Fibroblast of pulmonary artery (primary cell): ENCODE results near the gene MAP3K4.

Experiments used
- DNase-seq: peaks from one replicate; pipeline ENCODE4 v3.0.0-alpha.2; 2010; ENCODE audit warnings: low read depth
- H3K4me3 ChIP-seq: replicated peaks from 2 replicates; pipeline ENCODE4 v1.5.1; 2011; ENCODE audit warnings: low read depth, mild to moderate bottlenecking, control low read depth, low read length, moderate library complexity
- TF ChIP-seq, protein P1 (sequence below): IDR thresholded peaks from 2 replicates; pipeline ENCODE4 v1.5.1; 2011; ENCODE audit warnings: mild to moderate bottlenecking, control low read depth, low read length, inconsistent platforms; ENCODE audit errors: missing control alignments

Gene MAP3K4

GRCh38 chr6:161134550-161135298 is 143.2 kb downstream of the MAP3K4 start:
- no peak for DNase-seq
- TF ChIP-seq, protein P1, sequence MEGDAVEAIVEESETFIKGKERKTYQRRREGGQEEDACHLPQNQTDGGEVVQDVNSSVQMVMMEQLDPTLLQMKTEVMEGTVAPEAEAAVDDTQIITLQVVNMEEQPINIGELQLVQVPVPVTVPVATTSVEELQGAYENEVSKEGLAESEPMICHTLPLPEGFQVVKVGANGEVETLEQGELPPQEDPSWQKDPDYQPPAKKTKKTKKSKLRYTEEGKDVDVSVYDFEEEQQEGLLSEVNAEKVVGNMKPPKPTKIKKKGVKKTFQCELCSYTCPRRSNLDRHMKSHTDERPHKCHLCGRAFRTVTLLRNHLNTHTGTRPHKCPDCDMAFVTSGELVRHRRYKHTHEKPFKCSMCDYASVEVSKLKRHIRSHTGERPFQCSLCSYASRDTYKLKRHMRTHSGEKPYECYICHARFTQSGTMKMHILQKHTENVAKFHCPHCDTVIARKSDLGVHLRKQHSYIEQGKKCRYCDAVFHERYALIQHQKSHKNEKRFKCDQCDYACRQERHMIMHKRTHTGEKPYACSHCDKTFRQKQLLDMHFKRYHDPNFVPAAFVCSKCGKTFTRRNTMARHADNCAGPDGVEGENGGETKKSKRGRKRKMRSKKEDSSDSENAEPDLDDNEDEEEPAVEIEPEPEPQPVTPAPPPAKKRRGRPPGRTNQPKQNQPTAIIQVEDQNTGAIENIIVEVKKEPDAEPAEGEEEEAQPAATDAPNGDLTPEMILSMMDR: no peak
- H3K4me3 ChIP-seq: no peak overlapping the region

GRCh38 chr6:161135695-161136591 is 144.4 kb downstream of the MAP3K4 start:
- no peak for DNase-seq
- TF ChIP-seq, protein P1: no peak
- H3K4me3 ChIP-seq: no peak overlapping the region

DNA sequence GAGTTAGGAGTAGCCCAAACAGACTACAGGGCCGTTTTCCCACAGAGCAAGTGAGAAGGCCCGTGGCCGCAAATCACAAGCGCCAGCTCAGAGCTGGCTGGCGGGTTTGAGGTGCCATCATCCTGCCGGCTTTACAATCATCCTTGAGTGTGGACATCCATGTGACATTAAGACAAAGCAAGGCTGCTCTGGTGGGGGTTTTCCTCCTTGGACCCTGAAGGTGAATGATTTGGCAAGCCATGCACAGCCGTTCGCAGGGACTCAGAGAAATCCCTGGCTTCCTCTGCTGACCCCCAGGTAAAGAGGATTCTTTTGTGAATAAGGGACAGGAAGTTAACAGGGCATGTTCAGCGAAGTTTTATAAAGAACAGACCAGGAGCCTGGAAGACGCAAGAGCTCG is 145.1 kb downstream of the MAP3K4 start:
- DNase-seq: no peak
- no peak overlapping the region for H3K4me3 ChIP-seq
- TF ChIP-seq, protein P1: no peak

- DNase-seq: no peak
- TF ChIP-seq, protein P1: no peak
- no peak overlapping the region for H3K4me3 ChIP-seq
Measured at GRCh38 chr6:161137320-161137719, 145.8 kb downstream of the MAP3K4 start.

DNA sequence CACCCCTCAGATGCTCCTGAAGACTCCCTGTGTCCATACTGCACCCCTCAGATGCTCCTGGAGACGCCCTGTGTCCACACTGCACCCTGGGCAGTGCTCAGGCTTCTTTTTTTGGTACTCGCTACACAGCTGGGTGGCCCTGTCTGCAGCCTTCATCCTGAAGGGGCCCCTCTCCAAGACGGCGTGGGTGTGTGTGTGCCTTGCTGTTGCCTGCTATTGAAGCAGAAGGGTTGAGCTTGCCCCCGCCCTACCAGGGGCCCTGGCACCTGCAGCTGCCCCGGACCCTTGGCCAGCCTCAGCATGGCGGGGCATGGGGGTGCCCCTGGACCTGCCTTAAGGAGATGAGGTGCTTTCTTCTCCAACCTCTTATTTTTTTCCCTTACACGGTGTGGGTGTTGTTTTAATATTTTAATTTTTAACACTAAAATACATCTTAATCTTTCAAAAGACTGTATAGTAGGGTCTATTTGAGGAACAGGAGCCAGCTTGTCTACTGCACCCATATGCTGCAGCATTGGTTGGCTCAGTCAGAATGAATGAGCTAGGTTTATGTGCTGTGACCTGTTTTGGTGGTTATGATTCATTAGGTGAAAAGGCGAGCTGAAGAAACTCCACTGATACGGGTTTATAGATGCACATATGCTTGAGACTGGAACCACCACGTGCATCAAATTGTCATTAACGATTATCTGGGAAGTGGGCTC is 146.4 kb downstream of the MAP3K4 start:
- TF ChIP-seq, protein P1: no peak
- no peak for DNase-seq
- no peak overlapping the region for H3K4me3 ChIP-seq

DNA sequence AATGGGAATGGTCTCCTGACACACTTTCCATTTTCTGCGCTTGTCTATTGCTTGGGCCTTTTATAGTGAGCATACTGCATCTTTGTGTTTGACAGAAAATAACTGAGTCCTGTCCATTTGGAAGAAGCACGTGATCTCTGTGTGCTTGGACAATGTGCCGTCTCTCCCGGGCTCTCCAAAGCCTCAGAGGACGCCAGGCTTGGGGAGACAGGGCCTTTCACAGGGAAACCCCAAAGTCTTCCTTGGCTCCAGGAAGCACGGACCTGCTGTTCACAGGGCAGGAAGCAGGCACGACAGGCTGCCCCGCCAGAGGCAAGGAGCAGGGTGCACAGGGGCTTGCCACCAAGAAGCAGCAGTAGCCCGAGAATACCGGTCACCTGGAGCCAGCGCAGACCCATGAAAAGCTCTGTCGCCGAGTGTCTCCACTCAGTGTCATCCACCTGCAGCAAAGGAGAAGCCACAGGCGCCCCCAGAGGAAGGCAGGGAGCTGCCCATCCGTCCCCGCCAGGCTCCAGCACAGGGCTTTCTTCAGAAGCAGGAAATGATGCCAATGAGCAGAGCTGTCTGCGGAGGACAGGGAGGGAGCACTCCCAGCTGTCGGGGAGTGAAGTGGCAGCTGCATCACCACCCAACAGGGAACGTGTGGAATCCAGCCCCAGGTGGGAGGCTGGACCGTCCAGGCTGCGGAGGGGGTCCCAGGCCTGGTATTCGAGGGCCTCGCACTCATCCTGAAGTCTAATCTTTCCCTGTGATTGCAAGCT is 147.2 kb downstream of the MAP3K4 start:
- no peak for DNase-seq
- H3K4me3 ChIP-seq: no peak overlapping the region
- TF ChIP-seq, protein P1: no peak
